Body of pancreas (tissue), 4 donors: ENCODE results near the gene TFRC. TPM values are rescaled to one million over a fixed set of nuclear protein-coding genes. Genes with fewer than 3 reads are reported as not detected.
"Not testable (repeated sequence)": the region's sequence is repeated elsewhere in the genome, so short reads cannot be mapped to it uniquely, and the experiment has no call there.

ENCODE experiments used
- ATAC-seq: fragments of 150-250 bp; one replicate; pipeline ENCODE4 v1.9.1; 2016
- DNase-seq, 4 donors: peaks; one replicate each; pipeline ENCODE4 v3.0.0-alpha.2; 2019
- H3K27ac ChIP-seq, 4 donors: fragments of 200-600 bp; sonication (generic); 1 replicate in 3 of 4; 2 replicates in 1 of 4; pipeline versions ENCODE4 v1.5.1 to v1.6.1; 2016 to 2019; ENCODE audit warnings: mild to moderate bottlenecking in 1 of 4, mixed read lengths in 1 of 4, moderate library complexity in 1 of 4
- H3K27me3 ChIP-seq, 2 donors: fragments of 200-600 bp; sonication (generic); one replicate each; pipeline ENCODE4 v1.6.0; 2016; ENCODE audit warnings: mild to moderate bottlenecking in 1 of 2
- H3K36me3 ChIP-seq, 2 donors: fragments of 200-600 bp; sonication (generic); replicated peaks in 1 of 2; 2 replicates each; pipeline ENCODE4 v1.5.1; 2016; ENCODE audit warnings: low read depth in 2 of 2; ENCODE audit not compliant: insufficient read depth in 1 of 2
- H3K4me1 ChIP-seq: fragments of 200-600 bp; sonication (generic); one replicate; pipeline ENCODE4 v1.6.0; 2016
- H3K4me3 ChIP-seq, 2 donors: fragments of 200-600 bp; sonication (generic); 1 replicate in 1 of 2; 2 replicates in 1 of 2; pipeline ENCODE4 v1.5.1; 2016 to 2019
- H3K9me3 ChIP-seq, 3 donors: fragments of 200-600 bp; sonication (generic); 1 replicate in 2 of 3; 2 replicates in 1 of 3; pipeline ENCODE4 v1.5.1; 2016
- POLR2A ChIP-seq, 3 donors: fragments of 450-650 bp; IDR thresholded peaks; one replicate each; pipeline ENCODE4 v1.6.1; 2016; ENCODE audit warnings: antibody characterized with exemption in 3 of 3, mild to moderate bottlenecking in 2 of 3
- WGBS, 2 donors: methylation state at CpG; one replicate each; pipeline ENCODE4 v1.1.5; 2017; 5-methylcytosine and 5-hydroxymethylcytosine counted together
- intact Hi-C: fragments of 100-400 bp; cut with DNase I; formaldehyde crosslinking; loops from one replicate; pipeline ENCODE4 v1.15.1; 2023
- total RNA-seq, 2 donors: library from RNA; depleted of rRNA; stranded (reverse); fragments of >200 nt; gene quantifications; one replicate each; pipeline ENCODE4 v1.1.0, GENCODE V29; 2016
- TF ChIP-seq, protein P1 (sequence below), 7 experiments: fragments of 450-650 bp in 4 of 7; fragments of 200-600 bp in 3 of 7; sonication (generic) in 3 of 7; IDR thresholded peaks; one replicate each; pipeline ENCODE4 v1.5.1; 2016 to 2019; ENCODE audit warnings: antibody characterized with exemption in 7 of 7

TFRC gene
- total RNA-seq, 2 donors from 2014 or later: 23.6 to 51.7 TPM

DNA sequence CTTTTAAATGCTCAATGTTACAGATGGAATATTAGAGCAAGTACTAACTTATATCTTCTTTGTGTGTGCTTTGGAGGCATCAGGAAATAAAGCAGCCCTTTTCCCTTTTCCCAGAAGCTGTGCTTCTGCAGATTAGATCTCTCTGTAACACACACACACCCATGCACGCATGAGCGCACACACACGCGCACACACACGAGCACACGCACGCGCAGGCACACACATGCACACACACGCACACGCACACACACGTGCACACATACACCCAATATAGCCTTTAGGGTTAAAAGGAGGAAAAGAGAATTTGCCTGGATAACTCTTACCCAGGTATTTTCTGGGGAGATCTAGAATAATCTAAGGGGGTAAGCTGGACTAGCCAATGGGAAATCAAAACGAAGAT is 56.9 kb downstream of the TFRC start:
- intact Hi-C loops: no loop called here
- Histone ChIP-seq H3K27me3 (no peaks in the 10 kb centered on the region), H3K4me1 (no peaks in the 10 kb centered on the region), H3K4me3 (no peak overlapping the region), H3K9me3 (no peaks in the 10 kb centered on the region), H3K27ac (no peak overlapping the region), H3K36me3 (no peaks in the 10 kb centered on the region)
- TF ChIP-seq, protein P1, sequence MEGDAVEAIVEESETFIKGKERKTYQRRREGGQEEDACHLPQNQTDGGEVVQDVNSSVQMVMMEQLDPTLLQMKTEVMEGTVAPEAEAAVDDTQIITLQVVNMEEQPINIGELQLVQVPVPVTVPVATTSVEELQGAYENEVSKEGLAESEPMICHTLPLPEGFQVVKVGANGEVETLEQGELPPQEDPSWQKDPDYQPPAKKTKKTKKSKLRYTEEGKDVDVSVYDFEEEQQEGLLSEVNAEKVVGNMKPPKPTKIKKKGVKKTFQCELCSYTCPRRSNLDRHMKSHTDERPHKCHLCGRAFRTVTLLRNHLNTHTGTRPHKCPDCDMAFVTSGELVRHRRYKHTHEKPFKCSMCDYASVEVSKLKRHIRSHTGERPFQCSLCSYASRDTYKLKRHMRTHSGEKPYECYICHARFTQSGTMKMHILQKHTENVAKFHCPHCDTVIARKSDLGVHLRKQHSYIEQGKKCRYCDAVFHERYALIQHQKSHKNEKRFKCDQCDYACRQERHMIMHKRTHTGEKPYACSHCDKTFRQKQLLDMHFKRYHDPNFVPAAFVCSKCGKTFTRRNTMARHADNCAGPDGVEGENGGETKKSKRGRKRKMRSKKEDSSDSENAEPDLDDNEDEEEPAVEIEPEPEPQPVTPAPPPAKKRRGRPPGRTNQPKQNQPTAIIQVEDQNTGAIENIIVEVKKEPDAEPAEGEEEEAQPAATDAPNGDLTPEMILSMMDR (IDR thresholded peaks at IDR 0.05): no peak
- no peak for TF ChIP-seq POLR2A (IDR thresholded peaks at IDR 0.05)
- ATAC-seq: no peak
- WGBS, 2 donors: 71 to 81% methylated on average over 12 of the region's 12 CpGs
- DNase-seq: no peak

DNA sequence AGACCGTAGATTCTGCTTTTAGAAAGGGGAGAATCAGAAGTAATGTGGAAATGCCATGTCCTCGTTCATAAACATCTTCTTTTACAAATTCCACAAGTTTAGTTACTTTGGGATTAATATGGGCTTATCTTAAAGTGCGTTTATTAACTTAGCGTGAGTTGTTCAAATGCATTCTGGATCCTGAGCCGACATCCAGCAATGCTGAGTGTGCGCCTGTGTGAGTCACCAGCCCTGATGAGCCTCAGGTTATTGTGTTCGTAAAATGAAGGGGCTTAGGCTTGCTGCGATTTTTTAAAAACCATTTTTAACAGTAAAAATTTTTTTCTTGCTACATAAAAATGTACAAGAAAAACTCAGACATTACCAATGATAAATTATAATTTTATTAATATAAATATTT is 57.9 kb downstream of the TFRC start:
- H3K9me3 ChIP-seq: no peaks in the 10 kb centered on the region
- 71 to 74% methylated on average over 8 of the region's 8 CpGs for WGBS, 2 donors
- DNase-seq: no peak
- intact Hi-C loops: no loop called here
- H3K27ac ChIP-seq: no peak overlapping the region
- H3K4me3 ChIP-seq: no peak overlapping the region
- no peaks in the 10 kb centered on the region for H3K36me3 ChIP-seq
- ATAC-seq: no peak
- no peaks in the 10 kb centered on the region for H3K27me3 ChIP-seq
- TF ChIP-seq POLR2A (IDR thresholded peaks at IDR 0.05): no peak
- TF ChIP-seq, protein P1 (IDR thresholded peaks at IDR 0.05): no peak
- no peaks in the 10 kb centered on the region for H3K4me1 ChIP-seq

DNA sequence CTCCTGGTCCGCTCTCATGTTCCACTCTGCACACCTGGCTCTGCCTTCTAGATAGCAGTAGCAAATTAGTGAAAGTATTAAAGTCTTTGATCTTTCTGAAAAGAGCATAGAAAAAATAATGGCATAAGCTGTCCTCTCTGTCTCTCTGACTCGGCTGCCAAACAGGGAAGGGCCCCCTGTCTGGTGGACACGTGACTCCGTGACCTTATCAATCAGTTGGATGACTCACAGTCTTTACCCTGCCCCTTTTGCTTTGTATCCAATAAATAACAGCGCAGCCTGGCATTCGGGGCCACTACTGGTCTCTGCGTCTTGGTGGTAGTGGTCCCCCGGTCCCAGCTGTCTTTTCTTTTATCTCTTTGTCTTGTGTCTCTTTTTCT is 59.4 kb downstream of the TFRC start:
- intact Hi-C loops, DNase-seq, H3K27me3 ChIP-seq, H3K4me1 ChIP-seq, H3K36me3 ChIP-seq, H3K27ac ChIP-seq, H3K4me3 ChIP-seq, H3K9me3 ChIP-seq, ATAC-seq: not testable (repeated sequence)
- WGBS, 2 donors: 76 to 77% methylated on average over 8 of the region's 8 CpGs

GRCh38 chr3:196020373-196020772 is 61.5 kb downstream of the TFRC start:
- 61 to 70% methylated on average over 3 of the region's 3 CpGs for WGBS, 2 donors
- Histone ChIP-seq H3K27me3 (no peaks in the 10 kb centered on the region), H3K27ac (no peak overlapping the region), H3K36me3 (no peaks in the 10 kb centered on the region), H3K4me3 (no peak overlapping the region), H3K4me1 (no peaks in the 10 kb centered on the region), H3K9me3 (no peaks in the 10 kb centered on the region)
- TF ChIP-seq, protein P1 (IDR thresholded peaks at IDR 0.05): no peak
- TF ChIP-seq POLR2A (IDR thresholded peaks at IDR 0.05): no peak
- intact Hi-C loops: no loop called here
- no peak for ATAC-seq
- DNase-seq: no peak

DNA sequence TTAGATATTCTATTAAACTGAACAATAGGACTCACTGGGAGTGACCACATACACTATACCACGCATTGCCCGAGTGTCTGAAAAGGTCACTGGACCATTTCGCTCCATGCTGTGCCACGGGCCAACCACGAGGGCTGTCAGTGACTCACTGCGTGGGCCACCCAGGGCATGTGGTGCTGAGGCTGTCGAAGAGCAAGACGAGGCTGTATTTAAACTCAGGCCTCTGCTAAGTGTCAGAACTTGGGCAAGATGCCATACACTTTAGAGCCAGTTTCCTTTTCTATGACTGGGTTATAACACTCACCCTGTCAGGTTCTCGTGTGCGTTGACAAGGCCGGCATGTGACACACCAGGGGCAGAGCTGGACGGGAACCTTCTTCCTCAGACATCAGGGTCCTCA is 62.3 kb downstream of the TFRC start:
- H3K9me3 ChIP-seq, ATAC-seq, H3K4me1 ChIP-seq, H3K4me3 ChIP-seq, intact Hi-C loops, H3K27ac ChIP-seq, H3K27me3 ChIP-seq, H3K36me3 ChIP-seq: not testable (repeated sequence)
- peak in 1 of 4 donors; percentile 10 for DNase-seq
- 49% methylated on average over 8 to 12 of the region's 12 CpGs for WGBS, 2 donors

DNA sequence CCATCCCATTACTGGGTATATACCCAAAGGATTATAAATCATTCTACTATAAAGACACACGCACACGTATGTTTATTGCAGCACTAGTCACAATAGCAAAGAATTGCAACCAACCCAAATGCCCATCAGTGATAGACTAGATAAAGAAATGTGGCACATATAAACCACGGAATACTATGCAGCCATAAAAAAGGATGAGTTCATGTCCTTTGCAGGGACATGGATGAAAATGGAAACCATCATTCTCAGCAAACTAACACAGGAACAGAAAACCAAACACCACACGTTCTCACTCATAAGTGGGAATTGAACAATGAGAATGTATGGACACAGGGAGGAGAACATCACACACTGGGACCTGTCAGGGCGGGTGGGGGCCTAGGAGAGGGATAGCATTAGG is 63.7 kb downstream of the TFRC start:
- ATAC-seq, H3K4me1 ChIP-seq, H3K27ac ChIP-seq, H3K27me3 ChIP-seq, H3K36me3 ChIP-seq, H3K9me3 ChIP-seq, DNase-seq, H3K4me3 ChIP-seq, intact Hi-C loops: not testable (repeated sequence)
- WGBS, 2 donors: 69 to 81% methylated on average over 5 of the region's 5 CpGs
